GM12878 (cell line): ENCODE measurements around the gene ZNF48.

Experiments used
- CTCF ChIP-seq, 3 experiments: IDR thresholded peaks in 2 of 3; conservative IDR thresholded peaks in 1 of 3; 2 replicates each; pipeline ENCODE4 v1.5.1; 2011; ENCODE audit warnings: low read depth in 3 of 3, low read length in 3 of 3, mild to moderate bottlenecking in 3 of 3, control low read depth in 2 of 3, moderate library complexity in 2 of 3, inconsistent platforms in 1 of 3, mixed read lengths in 1 of 3; ENCODE audit not compliant: control insufficient read depth in 2 of 3, insufficient read depth in 1 of 3; ENCODE audit errors: extremely low read depth in 1 of 3
- EZH2 ChIP-seq: IDR thresholded peaks from 2 replicates; pipeline ENCODE4 v1.6.1; 2012; ENCODE audit warnings: low read depth, mild to moderate bottlenecking, control low read depth, inconsistent platforms, low read length, borderline replicate concordance; ENCODE audit not compliant: control insufficient read depth
- JUND ChIP-seq: IDR thresholded peaks from 2 replicates; pipeline ENCODE4 v1.6.1; 2012; ENCODE audit warnings: low read depth, mild to moderate bottlenecking, low read length, improper control_type of control experiment, moderate library complexity
- MXI1 ChIP-seq: fragments of 150-350 bp; IDR thresholded peaks from 2 replicates; pipeline ENCODE4 v1.6.1; 2011; ENCODE audit warnings: low read depth, mild to moderate bottlenecking, inconsistent platforms, low read length, improper control_type of control experiment
- NRF1 ChIP-seq: conservative IDR thresholded peaks from 2 replicates; pipeline ENCODE4 v1.6.1; 2011; ENCODE audit warnings: mild to moderate bottlenecking, low read depth, low read length, improper control_type of control experiment
- SUZ12 ChIP-seq: fragments of 200-600 bp; sonication (generic); IDR thresholded peaks from one replicate; pipeline ENCODE4 v1.6.1; 2018; ENCODE audit warnings: antibody characterized with exemption, mild to moderate bottlenecking; ENCODE audit not compliant: unreplicated experiment
- ZNF207 ChIP-seq: fragments of 450-650 bp; IDR thresholded peaks from 2 replicates; pipeline ENCODE4 v1.6.1; 2014; ENCODE audit warnings: antibody characterized with exemption, mild to moderate bottlenecking, borderline replicate concordance

DNA sequence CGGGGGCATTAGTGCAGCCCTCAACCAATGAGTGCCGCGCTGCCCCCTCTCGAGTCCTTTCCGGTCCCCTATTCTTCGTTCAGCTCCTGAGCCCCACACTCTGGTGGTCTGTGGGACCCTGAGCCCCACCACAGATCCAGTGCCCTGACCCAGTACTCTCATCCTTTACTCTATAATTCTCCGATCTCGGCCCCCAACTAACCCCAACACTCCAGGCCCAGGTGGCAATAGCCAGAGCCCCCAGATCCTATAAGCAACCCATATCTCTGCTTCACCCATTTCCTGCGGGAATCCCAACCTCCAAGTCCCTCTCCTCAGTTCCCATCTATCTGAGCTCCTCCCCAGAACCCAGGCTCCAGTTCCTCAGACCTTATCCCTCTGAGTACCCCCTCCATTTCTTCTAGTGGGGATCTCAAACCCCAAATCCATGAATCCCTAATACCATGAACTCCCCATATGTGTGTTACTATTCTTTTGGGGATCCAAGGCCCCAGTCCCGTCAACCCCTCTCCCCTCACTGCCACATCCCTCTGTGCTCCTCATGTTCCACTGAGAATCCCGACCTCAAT, 23.9 kb upstream of the ZNF48 start:
- TF ChIP-seq CTCF (IDR thresholded peaks at IDR 0.05 in 2 of 3, conservative IDR thresholded peaks at IDR 0.05 in 1 of 3; ENCODE audit: control insufficient read depth in 2 of 3, extremely low read depth in 1 of 3, insufficient read depth in 1 of 3, low read depth in 3 of 3, low read length in 3 of 3) (no peak), EZH2 (no peak), NRF1 (no peak), JUND (no peak), ZNF207 (0 out of 2 replicates have a peak, but pooled peaks have one; percentile 29), MXI1 (no peak), SUZ12 (no peak)
